GM23338 (cell line): ENCODE measurements around the gene TMEM178A.

Experiments used
- CREB1 ChIP-seq: fragments of 250-450 bp; sonication (Bioruptor Pico); IDR thresholded peaks from 2 replicates; pipeline ENCODE4 v1.5.0; 2020; ENCODE audit warnings: low read depth, mild to moderate bottlenecking, moderate library complexity
- TF ChIP-seq, protein P1 (sequence below), 2 experiments: fragments of 200-600 bp in 1 of 2; sonication (generic) in 1 of 2; conservative IDR thresholded peaks; 2 replicates each; pipeline versions ENCODE4 v1.5.1 to v1.6.1; 2016 to 2017; ENCODE audit warnings: antibody characterized with exemption in 2 of 2, low read depth in 2 of 2, mild to moderate bottlenecking in 2 of 2, moderate library complexity in 1 of 2
- TF ChIP-seq, protein P2 (sequence below): IDR thresholded peaks from one replicate; pipeline ENCODE4 v1.6.1; 2018; ENCODE audit warnings: antibody characterized with exemption; ENCODE audit not compliant: unreplicated experiment

DNA sequence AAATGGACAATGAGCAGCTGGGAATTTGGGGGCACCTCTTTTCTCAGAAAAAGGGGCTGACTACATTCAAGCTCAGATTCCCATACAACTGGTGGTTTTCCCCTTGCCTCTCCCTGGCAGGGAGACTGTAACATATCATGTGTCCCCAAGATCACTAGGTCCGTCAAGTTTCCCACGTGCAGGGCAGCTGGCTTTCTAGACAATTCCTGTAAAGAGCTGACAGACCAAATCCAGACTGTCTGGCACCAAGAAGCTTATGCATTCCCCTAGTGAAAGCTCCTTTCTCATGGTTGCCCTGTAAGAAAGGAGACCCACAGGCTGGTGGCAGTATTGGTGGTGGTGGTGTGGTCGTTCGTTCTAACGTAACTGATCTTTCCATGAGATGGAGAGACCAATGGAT lies 64.6 kb downstream of the TMEM178A start:
- TF ChIP-seq CREB1 (CRISPR knock-in tag): no peak
- TF ChIP-seq, protein P1, sequence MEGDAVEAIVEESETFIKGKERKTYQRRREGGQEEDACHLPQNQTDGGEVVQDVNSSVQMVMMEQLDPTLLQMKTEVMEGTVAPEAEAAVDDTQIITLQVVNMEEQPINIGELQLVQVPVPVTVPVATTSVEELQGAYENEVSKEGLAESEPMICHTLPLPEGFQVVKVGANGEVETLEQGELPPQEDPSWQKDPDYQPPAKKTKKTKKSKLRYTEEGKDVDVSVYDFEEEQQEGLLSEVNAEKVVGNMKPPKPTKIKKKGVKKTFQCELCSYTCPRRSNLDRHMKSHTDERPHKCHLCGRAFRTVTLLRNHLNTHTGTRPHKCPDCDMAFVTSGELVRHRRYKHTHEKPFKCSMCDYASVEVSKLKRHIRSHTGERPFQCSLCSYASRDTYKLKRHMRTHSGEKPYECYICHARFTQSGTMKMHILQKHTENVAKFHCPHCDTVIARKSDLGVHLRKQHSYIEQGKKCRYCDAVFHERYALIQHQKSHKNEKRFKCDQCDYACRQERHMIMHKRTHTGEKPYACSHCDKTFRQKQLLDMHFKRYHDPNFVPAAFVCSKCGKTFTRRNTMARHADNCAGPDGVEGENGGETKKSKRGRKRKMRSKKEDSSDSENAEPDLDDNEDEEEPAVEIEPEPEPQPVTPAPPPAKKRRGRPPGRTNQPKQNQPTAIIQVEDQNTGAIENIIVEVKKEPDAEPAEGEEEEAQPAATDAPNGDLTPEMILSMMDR (conservative IDR thresholded peaks at IDR 0.05; ENCODE audit: low read depth in 2 of 2): no peak
- TF ChIP-seq, protein P2, sequence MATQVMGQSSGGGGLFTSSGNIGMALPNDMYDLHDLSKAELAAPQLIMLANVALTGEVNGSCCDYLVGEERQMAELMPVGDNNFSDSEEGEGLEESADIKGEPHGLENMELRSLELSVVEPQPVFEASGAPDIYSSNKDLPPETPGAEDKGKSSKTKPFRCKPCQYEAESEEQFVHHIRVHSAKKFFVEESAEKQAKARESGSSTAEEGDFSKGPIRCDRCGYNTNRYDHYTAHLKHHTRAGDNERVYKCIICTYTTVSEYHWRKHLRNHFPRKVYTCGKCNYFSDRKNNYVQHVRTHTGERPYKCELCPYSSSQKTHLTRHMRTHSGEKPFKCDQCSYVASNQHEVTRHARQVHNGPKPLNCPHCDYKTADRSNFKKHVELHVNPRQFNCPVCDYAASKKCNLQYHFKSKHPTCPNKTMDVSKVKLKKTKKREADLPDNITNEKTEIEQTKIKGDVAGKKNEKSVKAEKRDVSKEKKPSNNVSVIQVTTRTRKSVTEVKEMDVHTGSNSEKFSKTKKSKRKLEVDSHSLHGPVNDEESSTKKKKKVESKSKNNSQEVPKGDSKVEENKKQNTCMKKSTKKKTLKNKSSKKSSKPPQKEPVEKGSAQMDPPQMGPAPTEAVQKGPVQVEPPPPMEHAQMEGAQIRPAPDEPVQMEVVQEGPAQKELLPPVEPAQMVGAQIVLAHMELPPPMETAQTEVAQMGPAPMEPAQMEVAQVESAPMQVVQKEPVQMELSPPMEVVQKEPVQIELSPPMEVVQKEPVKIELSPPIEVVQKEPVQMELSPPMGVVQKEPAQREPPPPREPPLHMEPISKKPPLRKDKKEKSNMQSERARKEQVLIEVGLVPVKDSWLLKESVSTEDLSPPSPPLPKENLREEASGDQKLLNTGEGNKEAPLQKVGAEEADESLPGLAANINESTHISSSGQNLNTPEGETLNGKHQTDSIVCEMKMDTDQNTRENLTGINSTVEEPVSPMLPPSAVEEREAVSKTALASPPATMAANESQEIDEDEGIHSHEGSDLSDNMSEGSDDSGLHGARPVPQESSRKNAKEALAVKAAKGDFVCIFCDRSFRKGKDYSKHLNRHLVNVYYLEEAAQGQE: no peak
